Natural killer cell (primary cell): ENCODE measurements around the gene PRDM16. TPM values are rescaled to one million over a fixed set of nuclear protein-coding genes. Genes with fewer than 3 reads are reported as not detected.

Source experiments
- ATAC-seq, 3 donors: fragments of 150-1000 bp in 2 of 3; fragments of 200-7000 bp in 1 of 3; cut with Tn5 transposase; 1 replicate in 1 of 3; 2 replicates in 2 of 3; pipeline ENCODE4 v1.10.0; 2021; ENCODE audit warnings: mild to moderate bottlenecking in 2 of 3, moderate library complexity in 2 of 3
- DNase-seq, 2 donors: peaks; one replicate each; pipeline versions ENCODE4 v3.0.0 to v3.0.0-alpha.2; 2013 to 2021; ENCODE audit warnings: mixed read lengths in 1 of 2
- H3K27ac ChIP-seq: one replicate; pipeline ENCODE4 v1.5.1; 2013; ENCODE audit warnings: mild to moderate bottlenecking, low read length
- H3K27me3 ChIP-seq: one replicate; pipeline ENCODE4 v1.6.1; 2013; ENCODE audit warnings: low read length; ENCODE audit not compliant: control insufficient read depth, insufficient read depth
- H3K36me3 ChIP-seq: one replicate; pipeline ENCODE4 v1.6.1; 2013; ENCODE audit warnings: low read length; ENCODE audit not compliant: control insufficient read depth, insufficient read depth
- H3K4me1 ChIP-seq: one replicate; pipeline ENCODE4 v1.6.1; 2013; ENCODE audit warnings: low read length; ENCODE audit not compliant: control insufficient read depth, insufficient read depth
- H3K4me3 ChIP-seq: one replicate; pipeline ENCODE4 v1.5.1; 2013; ENCODE audit warnings: low read length
- H3K9me3 ChIP-seq: one replicate; pipeline ENCODE4 v1.6.1; 2013; ENCODE audit warnings: low read length; ENCODE audit not compliant: control insufficient read depth, insufficient read depth
- H3K27ac Mint-ChIP-seq, 2 donors: one replicate each; pipeline ENCODE4 v1.8.0; 2022; ENCODE audit warnings: mild to moderate bottlenecking in 2 of 2, mixed read lengths in 2 of 2, moderate library complexity in 1 of 2
- H3K27me3 Mint-ChIP-seq, 2 donors: one replicate each; pipeline ENCODE4 v1.8.0; 2022; ENCODE audit warnings: low read depth in 2 of 2, mixed read lengths in 2 of 2
- H3K36me3 Mint-ChIP-seq: one replicate; pipeline ENCODE4 v1.8.0; 2022; ENCODE audit warnings: mixed read lengths
- H3K4me1 Mint-ChIP-seq, 2 donors: one replicate each; pipeline ENCODE4 v1.8.0; 2022; ENCODE audit warnings: mixed read lengths in 2 of 2
- H3K4me3 Mint-ChIP-seq: one replicate; pipeline ENCODE4 v1.8.0; 2022; ENCODE audit warnings: mild to moderate bottlenecking, moderate library complexity, mixed read lengths
- H3K9me3 Mint-ChIP-seq, 2 donors: one replicate each; pipeline ENCODE4 v1.8.0; 2022; ENCODE audit warnings: mixed read lengths in 2 of 2
- CTCF ChIP-seq: fragments of 200-600 bp; IDR thresholded peaks from one replicate; pipeline ENCODE4 v1.8.0; 2022; ENCODE audit warnings: antibody characterized with exemption
- WGBS: methylation state at CpG from one replicate; pipeline ENCODE4 v1.1.7; 2013; ENCODE audit warnings: missing lambda C conversion rate; ENCODE audit not compliant: insufficient coverage; 5-methylcytosine and 5-hydroxymethylcytosine counted together
- intact Hi-C: fragments of 100-400 bp; cut with micrococcal nuclease; formaldehyde crosslinking; loops from one replicate; pipeline ENCODE4 v1.14.2; 2022
- total RNA-seq, 4 donors: library from RNA; stranded (reverse); fragments of 120-200 nt in 1 of 4; gene quantifications; one replicate each; pipeline versions ENCODE4 v1.2.3 to v1.2.4, GENCODE V29; 2013 to 2022

PRDM16 gene
- total RNA-seq, 3 donors from 2014 or later (not counting 1 experiment from before 2014, with no cell fraction given) = 0.25 to 0.64 TPM; not detected in 1

GRCh38 chr1:3457910-3458883 is 389.2 kb downstream of the PRDM16 start:
- WGBS = 46% methylated on average over 16 of the region's 18 CpGs
- no peaks in the 10 kb centered on the region for H3K36me3 ChIP-seq
- H3K27me3 ChIP-seq = peaks cover 10% of the 10 kb centered on the region
- TF ChIP-seq CTCF = no peak
- Mint-ChIP-seq H3K27ac (no peak overlapping the region), H3K27me3 (peaks cover 0 to 1% of the 10 kb centered on the region in 2 donors), H3K4me1 (no peaks in the 10 kb centered on the region), H3K36me3 (no peaks in the 10 kb centered on the region), H3K4me3 (no peak overlapping the region), H3K9me3 (no peaks in the 10 kb centered on the region)
- H3K9me3 ChIP-seq = no peaks in the 10 kb centered on the region
- intact Hi-C loops = no loop called here
- DNase-seq (no peak), ATAC-seq (no peak)
- peaks cover 15% of the 10 kb centered on the region for H3K4me1 ChIP-seq
- no peak overlapping the region for H3K4me3 ChIP-seq
- no peak overlapping the region for H3K27ac ChIP-seq

- Mint-ChIP-seq H3K27me3 (no peaks in the 10 kb centered on the region), H3K4me3 (no peak overlapping the region), H3K27ac (no peak overlapping the region), H3K36me3 (no peaks in the 10 kb centered on the region), H3K9me3 (no peaks in the 10 kb centered on the region), H3K4me1 (no peaks in the 10 kb centered on the region)
- Histone ChIP-seq H3K4me1 (peaks cover 5% of the 10 kb centered on the region), H3K36me3 (no peaks in the 10 kb centered on the region), H3K4me3 (no peak overlapping the region), H3K9me3 (no peaks in the 10 kb centered on the region), H3K27ac (no peak overlapping the region), H3K27me3 (no peaks in the 10 kb centered on the region)
- WGBS = 88% methylated on average over 24 of the region's 24 CpGs
- DNase-seq (no peak), ATAC-seq (no peak)
- no peak for TF ChIP-seq CTCF
- intact Hi-C loops = no loop called here
Observed at GRCh38 chr1:3459051-3459908, 390.3 kb downstream of the PRDM16 start.

DNA sequence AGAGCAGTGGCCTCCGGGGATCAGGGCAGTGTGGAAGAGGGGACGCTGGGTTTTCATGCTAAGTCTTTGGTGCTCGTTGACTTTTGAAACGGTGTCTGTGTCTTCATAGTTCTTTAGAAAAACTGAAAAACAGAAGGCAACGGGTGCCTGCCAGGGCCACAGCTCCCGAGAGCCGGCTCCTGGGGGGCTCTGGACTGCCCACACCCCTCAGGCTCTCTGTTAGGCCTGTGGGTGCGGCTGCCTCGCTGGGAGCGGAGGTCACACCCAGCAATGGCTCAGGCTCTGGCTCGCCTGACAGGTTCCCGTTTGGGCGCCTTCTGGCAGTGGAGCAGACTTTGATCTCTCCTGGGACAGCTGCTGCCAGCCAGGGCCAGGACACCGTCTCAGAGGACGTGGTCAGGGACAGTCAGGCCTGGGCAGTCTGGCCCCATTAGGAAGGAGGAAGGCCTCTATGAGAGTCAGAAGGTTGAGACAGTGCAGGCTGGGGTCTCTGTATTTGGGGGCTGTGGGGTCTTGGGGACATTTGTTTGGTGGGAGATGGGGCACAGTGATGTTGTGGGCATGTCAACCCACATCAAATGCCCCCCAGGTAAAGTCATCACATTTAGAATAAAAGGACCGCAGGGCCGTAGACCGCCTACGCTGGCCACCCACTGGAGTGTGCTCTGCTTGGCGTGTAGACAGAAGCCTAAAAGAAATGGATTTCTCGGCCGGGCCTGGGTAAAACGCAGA is 391.1 kb downstream of the PRDM16 start:
- 83% methylated on average over 23 of the region's 23 CpGs for WGBS
- no peak overlapping the region for H3K4me3 Mint-ChIP-seq

More for the DNA sequence above, 391.1 kb downstream of the PRDM16 start:
- H3K27me3 Mint-ChIP-seq = no peaks in the 10 kb centered on the region
- ATAC-seq = no peak
- no peak overlapping the region for H3K4me3 ChIP-seq
- no peaks in the 10 kb centered on the region for H3K9me3 ChIP-seq
- H3K4me1 ChIP-seq = peaks cover 2% of the 10 kb centered on the region
- H3K36me3 Mint-ChIP-seq = no peaks in the 10 kb centered on the region
- no peaks in the 10 kb centered on the region for H3K9me3 Mint-ChIP-seq
- H3K4me1 Mint-ChIP-seq = no peaks in the 10 kb centered on the region
- intact Hi-C loops = no loop called here
- DNase-seq = no peak
- H3K27me3 ChIP-seq = no peaks in the 10 kb centered on the region
- no peaks in the 10 kb centered on the region for H3K36me3 ChIP-seq
- H3K27ac Mint-ChIP-seq = no peak overlapping the region
- no peak for TF ChIP-seq CTCF
- no peak overlapping the region for H3K27ac ChIP-seq
